Lower leg skin (tissue), 3 donors: Measurements from ENCODE around the gene MAST4.

Source experiments
- POLR2A ChIP-seq, 2 donors: fragments of 450-650 bp; IDR thresholded peaks; one replicate each; pipeline ENCODE4 v1.6.1; 2016 to 2017; ENCODE audit warnings: antibody characterized with exemption in 2 of 2, mild to moderate bottlenecking in 1 of 2, moderate library complexity in 1 of 2
- TF ChIP-seq, protein P1 (sequence below), 3 donors: fragments of 450-650 bp; IDR thresholded peaks; one replicate each; pipeline ENCODE4 v1.5.1; 2016; ENCODE audit warnings: antibody characterized with exemption in 3 of 3, mild to moderate bottlenecking in 3 of 3, moderate library complexity in 2 of 3

DNA sequence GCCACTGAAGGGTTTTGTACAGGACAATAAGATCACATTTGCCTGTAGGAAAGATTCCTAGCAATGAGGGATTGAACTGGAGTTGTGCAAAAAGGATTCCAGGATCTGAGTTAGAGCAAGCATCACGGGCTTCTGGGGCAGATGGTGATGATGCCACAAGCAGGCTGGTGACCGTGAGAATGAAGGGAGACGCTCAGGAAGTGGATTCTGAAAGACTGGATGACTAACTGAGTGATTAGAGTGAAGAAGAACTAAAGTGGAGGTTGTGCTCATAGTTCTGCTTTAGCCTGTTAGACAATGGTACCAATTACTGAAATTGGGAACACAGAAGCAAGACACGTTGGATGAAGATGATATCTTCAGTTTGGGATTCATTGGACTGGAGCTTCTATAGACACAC lies 432.2 kb downstream of the MAST4 start:
- TF ChIP-seq, protein P1, sequence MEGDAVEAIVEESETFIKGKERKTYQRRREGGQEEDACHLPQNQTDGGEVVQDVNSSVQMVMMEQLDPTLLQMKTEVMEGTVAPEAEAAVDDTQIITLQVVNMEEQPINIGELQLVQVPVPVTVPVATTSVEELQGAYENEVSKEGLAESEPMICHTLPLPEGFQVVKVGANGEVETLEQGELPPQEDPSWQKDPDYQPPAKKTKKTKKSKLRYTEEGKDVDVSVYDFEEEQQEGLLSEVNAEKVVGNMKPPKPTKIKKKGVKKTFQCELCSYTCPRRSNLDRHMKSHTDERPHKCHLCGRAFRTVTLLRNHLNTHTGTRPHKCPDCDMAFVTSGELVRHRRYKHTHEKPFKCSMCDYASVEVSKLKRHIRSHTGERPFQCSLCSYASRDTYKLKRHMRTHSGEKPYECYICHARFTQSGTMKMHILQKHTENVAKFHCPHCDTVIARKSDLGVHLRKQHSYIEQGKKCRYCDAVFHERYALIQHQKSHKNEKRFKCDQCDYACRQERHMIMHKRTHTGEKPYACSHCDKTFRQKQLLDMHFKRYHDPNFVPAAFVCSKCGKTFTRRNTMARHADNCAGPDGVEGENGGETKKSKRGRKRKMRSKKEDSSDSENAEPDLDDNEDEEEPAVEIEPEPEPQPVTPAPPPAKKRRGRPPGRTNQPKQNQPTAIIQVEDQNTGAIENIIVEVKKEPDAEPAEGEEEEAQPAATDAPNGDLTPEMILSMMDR (IDR thresholded peaks at IDR 0.05), result no peak
- TF ChIP-seq POLR2A (IDR thresholded peaks at IDR 0.05), result no peak
